ENCODE measurements around the gene GBX1. TPM values are rescaled to one million over a fixed set of nuclear protein-coding genes. Genes with fewer than 3 reads are reported as not detected.

GBX1 gene
- total RNA-seq, 1 donor from 2014 or later: not detected

- no peak for DNase-seq (ENCODE audit: low read depth)
- H3K4me3 ChIP-seq (ENCODE audit: low read depth, low read length): no peak within 1 kb of the TSS
- H3K36me3 ChIP-seq (ENCODE audit: control insufficient read depth, insufficient read depth, low read length): no peaks in the 10 kb centered on the region
- TF ChIP-seq CTCF (IDR thresholded peaks at IDR 0.05; ENCODE audit: insufficient read depth, low read length, poor library complexity, severe bottlenecking): no peak
- H3K27me3 ChIP-seq (ENCODE audit: control insufficient read depth, insufficient read depth, low read length): peaks cover 27% of the 10 kb centered on the region
Measured at GRCh38 chr7:151186640-151187408, 19.3 kb upstream of the GBX1 start, which contains the start of gene ASB10. ASB10 (minus strand) TSS chr7:151187250; CDS start chr7:151187130, 120 bp downstream.

GRCh38 chr7:151185762-151186639, 18.5 kb upstream of the GBX1 start:
- no peak for TF ChIP-seq CTCF (IDR thresholded peaks at IDR 0.05; ENCODE audit: insufficient read depth, low read length, poor library complexity, severe bottlenecking)
- Histone ChIP-seq H3K36me3 (ENCODE audit: control insufficient read depth, insufficient read depth, low read length) (no peaks in the 10 kb centered on the region), H3K4me3 (ENCODE audit: low read depth, low read length) (no peak overlapping the region), H3K27me3 (ENCODE audit: control insufficient read depth, insufficient read depth, low read length) (peaks cover 30% of the 10 kb centered on the region)
- no peak for DNase-seq (ENCODE audit: low read depth)

- DNase-seq (ENCODE audit: low read depth): no peak
- Histone ChIP-seq H3K27me3 (ENCODE audit: control insufficient read depth, insufficient read depth, low read length) (peaks cover 49% of the 10 kb centered on the region), H3K36me3 (ENCODE audit: control insufficient read depth, insufficient read depth, low read length) (no peaks in the 10 kb centered on the region), H3K4me3 (ENCODE audit: low read depth, low read length) (no peak overlapping the region)
- TF ChIP-seq CTCF (IDR thresholded peaks at IDR 0.05; ENCODE audit: insufficient read depth, low read length, poor library complexity, severe bottlenecking): no peak
Measured at GRCh38 chr7:151181011-151181431, 13.5 kb upstream of the GBX1 start.

- no peaks in the 10 kb centered on the region for H3K36me3 ChIP-seq (ENCODE audit: control insufficient read depth, insufficient read depth, low read length)
- no peak overlapping the region for H3K4me3 ChIP-seq (ENCODE audit: low read depth, low read length)
- TF ChIP-seq CTCF (IDR thresholded peaks at IDR 0.05; ENCODE audit: insufficient read depth, low read length, poor library complexity, severe bottlenecking): no peak
- peaks cover 60% of the 10 kb centered on the region for H3K27me3 ChIP-seq (ENCODE audit: control insufficient read depth, insufficient read depth, low read length)
- no peak for DNase-seq (ENCODE audit: low read depth)
Measured at GRCh38 chr7:151179946-151180345, 12.5 kb upstream of the GBX1 start.

- H3K36me3 ChIP-seq (ENCODE audit: control insufficient read depth, insufficient read depth, low read length): no peaks in the 10 kb centered on the region
- peaks cover 66% of the 10 kb centered on the region for H3K27me3 ChIP-seq (ENCODE audit: control insufficient read depth, insufficient read depth, low read length)
- H3K4me3 ChIP-seq (ENCODE audit: low read depth, low read length): no peak overlapping the region
- DNase-seq (ENCODE audit: low read depth): no peak
- no peak for TF ChIP-seq CTCF (IDR thresholded peaks at IDR 0.05; ENCODE audit: insufficient read depth, low read length, poor library complexity, severe bottlenecking)
Measured at GRCh38 chr7:151179287-151179860, 11.9 kb upstream of the GBX1 start.

All from kidney epithelial cell (primary cell).